GM12878 (cell line): ENCODE measurements around the gene HNRNPF. TPM values are rescaled to one million over a fixed set of nuclear protein-coding genes. Genes with fewer than 3 reads are reported as not detected.

Source experiments
- CHD2 ChIP-seq: IDR thresholded peaks from 2 replicates; pipeline ENCODE4 v1.6.1; 2011; ENCODE audit warnings: low read depth, low read length, improper control_type of control experiment, borderline replicate concordance
- CREB1 ChIP-seq: IDR thresholded peaks from 2 replicates; pipeline ENCODE4 v1.6.1; 2012; ENCODE audit warnings: low read depth, mild to moderate bottlenecking, inconsistent platforms
- CREM ChIP-seq: IDR thresholded peaks from 2 replicates; pipeline ENCODE4 v1.6.1; 2014; ENCODE audit warnings: antibody characterized with exemption, low read depth
- FOXK2 ChIP-seq: fragments of 450-650 bp; IDR thresholded peaks from 2 replicates; pipeline ENCODE4 v1.6.1; 2017; ENCODE audit warnings: mild to moderate bottlenecking, moderate library complexity
- GATAD2B ChIP-seq: fragments of 450-650 bp; conservative IDR thresholded peaks from 2 replicates; pipeline ENCODE4 v1.6.1; 2017; ENCODE audit warnings: low read depth, mild to moderate bottlenecking, moderate library complexity
- IKZF2 ChIP-seq, 2 experiments: fragments of 450-650 bp; IDR thresholded peaks; 2 replicates each; pipeline ENCODE4 v1.6.1; 2017; ENCODE audit warnings: mild to moderate bottlenecking in 2 of 2, moderate library complexity in 2 of 2
- JUNB ChIP-seq: IDR thresholded peaks from 2 replicates; pipeline ENCODE4 v1.6.1; 2016; ENCODE audit warnings: antibody characterized with exemption, mild to moderate bottlenecking
- JUND ChIP-seq: IDR thresholded peaks from 2 replicates; pipeline ENCODE4 v1.6.1; 2012; ENCODE audit warnings: low read depth, mild to moderate bottlenecking, low read length, improper control_type of control experiment, moderate library complexity
- NFXL1 ChIP-seq: fragments of 450-650 bp; IDR thresholded peaks from 2 replicates; pipeline ENCODE4 v1.6.1; 2017; ENCODE audit warnings: antibody characterized with exemption, mild to moderate bottlenecking, borderline replicate concordance
- NFYB ChIP-seq: IDR thresholded peaks from 2 replicates; pipeline ENCODE4 v1.6.1; 2011; ENCODE audit warnings: low read depth, mild to moderate bottlenecking, low read length, improper control_type of control experiment, moderate library complexity; ENCODE audit not compliant: insufficient read depth
- RFX5 ChIP-seq: IDR thresholded peaks from 2 replicates; pipeline ENCODE4 v1.6.1; 2011; ENCODE audit warnings: low read depth, low read length, improper control_type of control experiment
- SMC3 ChIP-seq: IDR thresholded peaks from 2 replicates; pipeline ENCODE4 v1.6.1; 2011; ENCODE audit warnings: low read length, improper control_type of control experiment, borderline replicate concordance
- SUPT20H ChIP-seq: IDR thresholded peaks from 2 replicates; pipeline ENCODE4 v1.6.1; 2011; ENCODE audit warnings: low read depth, mild to moderate bottlenecking, low read length, moderate library complexity, borderline replicate concordance; ENCODE audit not compliant: control insufficient read depth
- TCF3 ChIP-seq: IDR thresholded peaks from 2 replicates; pipeline ENCODE4 v1.6.1; 2012; ENCODE audit warnings: low read depth, mild to moderate bottlenecking, low read length, borderline replicate concordance; ENCODE audit not compliant: insufficient read depth
- polyA plus RNA-seq, 11 experiments: library from polyadenylated mRNA; depleted of rRNA in 4 of 11; unstranded in 6 of 11; stranded (reverse) in 5 of 11; fragments of >200 nt; fragmentation: Nextera tagmentation in 4 of 11; fragmentation: Illumina TruSeq in 1 of 11; extraction: Ambion mirVana in 4 of 11; extraction: Trizol in 1 of 11; gene quantifications; 1 replicate in 1 of 11; 2 replicates in 10 of 11; pipeline versions ENCODE4 v1.2.1 to v1.2.3, GENCODE V29; 2011 to 2016; ENCODE audit warnings: inconsistent platforms in 2 of 11, missing spikeins in 2 of 11, low read depth in 1 of 11
- total RNA-seq, 4 experiments: library from RNA; depleted of rRNA in 3 of 4; stranded (reverse); fragments of >200 nt in 3 of 4; fragmentation: Illumina TruSeq in 1 of 4; extraction: Trizol in 1 of 4; gene quantifications; 2 replicates each; pipeline versions ENCODE4 v1.2.1 to v1.2.3, GENCODE V29; 2013 to 2021
- TF ChIP-seq, protein P1 (sequence below): fragments of 150-350 bp; IDR thresholded peaks from 2 replicates; pipeline ENCODE4 v1.6.1; 2014; ENCODE audit warnings: mild to moderate bottlenecking, low read depth, low read length
- TF ChIP-seq, protein P2 (sequence below): IDR thresholded peaks from 2 replicates; pipeline ENCODE4 v1.6.1; 2011; ENCODE audit warnings: low read depth, mild to moderate bottlenecking, low read length, moderate library complexity, borderline replicate concordance; ENCODE audit errors: extremely low read depth
- TF ChIP-seq, protein P3 (sequence below): fragments of 450-650 bp; IDR thresholded peaks from 2 replicates; pipeline ENCODE4 v1.6.1; 2017; ENCODE audit warnings: mild to moderate bottlenecking, moderate library complexity
- TF ChIP-seq, protein P4 (sequence below): IDR thresholded peaks from 2 replicates; pipeline ENCODE4 v1.6.1; 2012; ENCODE audit warnings: low read depth, low read length, improper control_type of control experiment
- TF ChIP-seq, protein P5 (sequence below): IDR thresholded peaks from 2 replicates; pipeline ENCODE4 v1.6.1; 2011; ENCODE audit warnings: borderline replicate concordance, low read depth, mild to moderate bottlenecking, moderate library complexity, mixed read lengths, low read length; ENCODE audit not compliant: insufficient read depth; ENCODE audit errors: extremely low read length

Gene HNRNPF
- total and polyA plus RNA-seq, 10 of the 15 experiments (the other 5 are each of a cell fraction or from before 2014, with no cell fraction given), result 156 to 373 (median 293) TPM

DNA sequence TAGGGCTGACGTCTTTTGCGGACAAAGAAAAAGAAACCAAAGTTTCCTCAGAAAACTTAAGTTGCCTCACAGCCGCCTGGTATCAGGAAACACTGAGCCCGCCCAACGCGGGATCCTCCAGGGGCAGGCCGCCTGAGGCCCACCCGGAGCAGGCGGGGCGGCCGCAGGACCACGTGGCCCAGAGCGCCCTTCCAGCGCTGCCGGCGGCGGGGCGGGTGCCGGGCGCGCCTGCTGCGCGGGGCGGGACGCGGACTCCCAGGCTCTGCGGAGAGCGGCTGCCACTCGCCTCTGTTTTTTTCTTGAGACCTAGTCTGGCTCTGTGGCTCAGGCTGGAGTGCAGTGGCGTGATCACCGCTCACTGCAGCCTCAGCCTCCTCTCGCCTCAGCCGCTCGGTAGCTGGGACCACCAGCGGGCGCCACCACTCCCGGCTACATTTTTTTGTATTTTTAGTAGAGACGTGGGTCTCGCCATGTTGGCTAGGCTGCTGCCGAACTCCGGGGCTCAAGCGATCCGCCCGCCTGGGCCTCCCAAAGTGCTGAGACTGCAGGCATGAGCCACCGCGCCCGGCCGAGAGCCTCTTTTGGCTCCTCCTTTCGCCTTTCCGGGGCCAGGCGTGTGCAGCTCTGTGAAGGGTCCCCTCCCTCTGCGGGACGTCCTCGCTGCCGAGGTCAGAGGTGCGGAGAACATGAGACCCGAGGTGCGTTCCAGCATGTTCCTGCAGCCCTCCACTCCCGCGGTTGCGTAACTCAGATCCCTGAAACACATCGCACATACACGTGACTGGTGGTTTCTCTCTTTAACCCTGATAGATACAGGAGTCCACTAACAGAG, 11.6 kb upstream of the HNRNPF start (continued):
- TF ChIP-seq, protein P1, sequence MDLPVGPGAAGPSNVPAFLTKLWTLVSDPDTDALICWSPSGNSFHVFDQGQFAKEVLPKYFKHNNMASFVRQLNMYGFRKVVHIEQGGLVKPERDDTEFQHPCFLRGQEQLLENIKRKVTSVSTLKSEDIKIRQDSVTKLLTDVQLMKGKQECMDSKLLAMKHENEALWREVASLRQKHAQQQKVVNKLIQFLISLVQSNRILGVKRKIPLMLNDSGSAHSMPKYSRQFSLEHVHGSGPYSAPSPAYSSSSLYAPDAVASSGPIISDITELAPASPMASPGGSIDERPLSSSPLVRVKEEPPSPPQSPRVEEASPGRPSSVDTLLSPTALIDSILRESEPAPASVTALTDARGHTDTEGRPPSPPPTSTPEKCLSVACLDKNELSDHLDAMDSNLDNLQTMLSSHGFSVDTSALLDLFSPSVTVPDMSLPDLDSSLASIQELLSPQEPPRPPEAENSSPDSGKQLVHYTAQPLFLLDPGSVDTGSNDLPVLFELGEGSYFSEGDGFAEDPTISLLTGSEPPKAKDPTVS, result no peak
- TF ChIP-seq JUND (no peak), JUNB (no peak), SMC3 (no peak; the same call in 1 of the 2 replicates), CHD2 (no peak), TCF3 (no peak), CREM (0 out of 2 replicates have a peak, but pooled peaks have one; percentile 33), FOXK2 (no peak), CREB1 (no peak), NFXL1 (no peak), IKZF2 (IDR thresholded peaks at IDR 0.05) (peak in 1 of 2 experiments; percentile 13; a peak in 1 of 4 replicates), GATAD2B (peak; percentile 66; the same call in 1 of the 2 replicates), NFYB (peak; percentile 33; the same call in 1 of the 2 replicates), RFX5 (no peak), SUPT20H (no peak)
- TF ChIP-seq, protein P2, sequence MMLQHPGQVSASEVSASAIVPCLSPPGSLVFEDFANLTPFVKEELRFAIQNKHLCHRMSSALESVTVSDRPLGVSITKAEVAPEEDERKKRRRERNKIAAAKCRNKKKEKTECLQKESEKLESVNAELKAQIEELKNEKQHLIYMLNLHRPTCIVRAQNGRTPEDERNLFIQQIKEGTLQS, result no peak
- TF ChIP-seq, protein P3, sequence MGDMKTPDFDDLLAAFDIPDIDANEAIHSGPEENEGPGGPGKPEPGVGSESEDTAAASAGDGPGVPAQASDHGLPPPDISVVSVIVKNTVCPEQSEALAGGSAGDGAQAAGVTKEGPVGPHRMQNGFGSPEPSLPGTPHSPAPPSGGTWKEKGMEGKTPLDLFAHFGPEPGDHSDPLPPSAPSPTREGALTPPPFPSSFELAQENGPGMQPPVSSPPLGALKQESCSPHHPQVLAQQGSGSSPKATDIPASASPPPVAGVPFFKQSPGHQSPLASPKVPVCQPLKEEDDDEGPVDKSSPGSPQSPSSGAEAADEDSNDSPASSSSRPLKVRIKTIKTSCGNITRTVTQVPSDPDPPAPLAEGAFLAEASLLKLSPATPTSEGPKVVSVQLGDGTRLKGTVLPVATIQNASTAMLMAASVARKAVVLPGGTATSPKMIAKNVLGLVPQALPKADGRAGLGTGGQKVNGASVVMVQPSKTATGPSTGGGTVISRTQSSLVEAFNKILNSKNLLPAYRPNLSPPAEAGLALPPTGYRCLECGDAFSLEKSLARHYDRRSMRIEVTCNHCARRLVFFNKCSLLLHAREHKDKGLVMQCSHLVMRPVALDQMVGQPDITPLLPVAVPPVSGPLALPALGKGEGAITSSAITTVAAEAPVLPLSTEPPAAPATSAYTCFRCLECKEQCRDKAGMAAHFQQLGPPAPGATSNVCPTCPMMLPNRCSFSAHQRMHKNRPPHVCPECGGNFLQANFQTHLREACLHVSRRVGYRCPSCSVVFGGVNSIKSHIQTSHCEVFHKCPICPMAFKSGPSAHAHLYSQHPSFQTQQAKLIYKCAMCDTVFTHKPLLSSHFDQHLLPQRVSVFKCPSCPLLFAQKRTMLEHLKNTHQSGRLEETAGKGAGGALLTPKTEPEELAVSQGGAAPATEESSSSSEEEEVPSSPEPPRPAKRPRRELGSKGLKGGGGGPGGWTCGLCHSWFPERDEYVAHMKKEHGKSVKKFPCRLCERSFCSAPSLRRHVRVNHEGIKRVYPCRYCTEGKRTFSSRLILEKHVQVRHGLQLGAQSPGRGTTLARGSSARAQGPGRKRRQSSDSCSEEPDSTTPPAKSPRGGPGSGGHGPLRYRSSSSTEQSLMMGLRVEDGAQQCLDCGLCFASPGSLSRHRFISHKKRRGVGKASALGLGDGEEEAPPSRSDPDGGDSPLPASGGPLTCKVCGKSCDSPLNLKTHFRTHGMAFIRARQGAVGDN, result peak; percentile 82
- TF ChIP-seq, protein P4, sequence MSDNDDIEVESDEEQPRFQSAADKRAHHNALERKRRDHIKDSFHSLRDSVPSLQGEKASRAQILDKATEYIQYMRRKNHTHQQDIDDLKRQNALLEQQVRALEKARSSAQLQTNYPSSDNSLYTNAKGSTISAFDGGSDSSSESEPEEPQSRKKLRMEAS, result peak; percentile 64
- TF ChIP-seq, protein P5, sequence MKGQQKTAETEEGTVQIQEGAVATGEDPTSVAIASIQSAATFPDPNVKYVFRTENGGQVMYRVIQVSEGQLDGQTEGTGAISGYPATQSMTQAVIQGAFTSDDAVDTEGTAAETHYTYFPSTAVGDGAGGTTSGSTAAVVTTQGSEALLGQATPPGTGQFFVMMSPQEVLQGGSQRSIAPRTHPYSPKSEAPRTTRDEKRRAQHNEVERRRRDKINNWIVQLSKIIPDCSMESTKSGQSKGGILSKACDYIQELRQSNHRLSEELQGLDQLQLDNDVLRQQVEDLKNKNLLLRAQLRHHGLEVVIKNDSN, result peak; percentile 89
